Brain microvascular endothelial cell (primary cell): ENCODE measurements around the gene KRTAP12-3.

Experiments
- DNase-seq: peaks from one replicate; pipeline ENCODE4 v3.0.0-alpha.2; 2020
- H3K27ac ChIP-seq: fragments of 250-450 bp; sonication (Bioruptor Pico); 2 replicates; pipeline ENCODE4 v1.5.1; 2020; ENCODE audit warnings: mild to moderate bottlenecking, moderate library complexity
- H3K27me3 ChIP-seq: fragments of 250-450 bp; sonication (Bioruptor Pico); replicated peaks from 2 replicates; pipeline ENCODE4 v1.5.1; 2020; ENCODE audit warnings: mild to moderate bottlenecking
- H3K36me3 ChIP-seq: fragments of 250-450 bp; sonication (Bioruptor Pico); replicated peaks from 2 replicates; pipeline ENCODE4 v1.5.1; 2020; ENCODE audit warnings: mild to moderate bottlenecking
- H3K4me3 ChIP-seq: 2 replicates; pipeline ENCODE4 v1.5.1; 2011; ENCODE audit warnings: low read depth, mild to moderate bottlenecking, control low read depth, low read length, moderate library complexity
- CTCF ChIP-seq: IDR thresholded peaks from 2 replicates; pipeline ENCODE4 v1.5.1; 2011; ENCODE audit warnings: low read depth, mild to moderate bottlenecking, moderate library complexity, low read length, control low read depth, inconsistent platforms; ENCODE audit errors: missing control alignments
- in situ Hi-C: cut with HindIII; loops from 2 replicates; pipeline ENCODE4 v1.10.0; 2017; ENCODE audit warnings: low sequenced_read_pairs, low pct_ligation_motif_present

KRTAP12-3 gene

DNA sequence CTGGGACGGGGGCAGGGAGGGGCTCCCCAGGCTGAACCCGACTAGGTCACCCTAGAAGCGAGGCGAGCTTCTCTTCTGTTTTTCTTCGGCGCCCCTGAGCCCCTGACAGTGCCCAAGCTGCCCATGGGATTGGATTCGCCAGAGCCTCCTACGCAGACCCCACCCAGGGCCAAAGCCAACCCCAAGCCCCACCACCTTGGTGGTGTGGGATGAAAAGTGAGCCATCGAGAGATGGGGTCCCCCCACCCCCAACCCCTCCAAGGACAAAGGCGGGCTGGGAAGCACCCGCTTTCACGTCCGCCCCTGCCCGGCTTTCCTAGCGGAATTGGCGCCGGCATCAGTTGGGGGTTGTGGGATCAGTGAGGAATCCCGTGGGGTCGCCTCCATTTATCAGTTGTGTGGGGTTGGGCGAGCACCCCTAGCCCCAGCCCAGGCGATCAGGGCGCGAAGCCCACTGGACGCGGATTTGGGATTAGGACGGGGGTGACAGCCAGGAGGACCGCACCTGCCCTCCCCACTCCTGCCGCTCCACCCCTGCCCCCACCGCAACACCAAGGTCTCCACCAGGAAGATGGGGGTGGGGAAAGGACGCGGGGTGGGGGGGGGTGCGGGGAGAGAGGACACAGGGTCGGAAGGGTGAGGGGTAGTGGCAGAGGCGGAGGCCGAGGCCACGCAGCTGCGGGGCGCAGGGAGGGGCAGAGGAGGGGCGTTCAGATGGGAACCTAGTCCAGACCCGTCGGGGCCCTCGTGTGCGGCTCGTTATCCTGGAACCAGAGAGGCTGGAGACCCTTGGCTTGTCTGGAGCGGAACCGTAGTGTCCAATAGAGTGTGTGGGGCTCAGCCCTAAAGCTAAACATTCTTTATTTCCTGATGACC is 49.2 kb downstream of the KRTAP12-3 start:
- in situ Hi-C loops, result no loop called here
- no peak for DNase-seq
- H3K36me3 ChIP-seq, result no peaks in the 10 kb centered on the region
- TF ChIP-seq CTCF, result no peak
- no peak overlapping the region for H3K27ac ChIP-seq
- H3K4me3 ChIP-seq, result no peak overlapping the region
- H3K27me3 ChIP-seq, result peaks cover 85% of the 10 kb centered on the region
